HEK293 (cell line): ENCODE data around the gene PCDH9.

Experiments used
- CTCF ChIA-PET: fragments of 350-600 bp; formaldehyde crosslinking; extraction: SDS; loops from one replicate; lab custom pipeline; 2021; ENCODE audit warnings: antibody characterized with exemption; lab: Yijun Ruan, JAX
- POLR2A ChIA-PET: fragments of 300-600 bp; formaldehyde crosslinking; extraction: SDS; loops from one replicate; lab custom pipeline; 2020; ENCODE audit warnings: antibody characterized with exemption, inconsistent platforms; lab: Yijun Ruan, JAX
- H3K27ac ChIP-seq: fragments of 200-500 bp; sonication (Bioruptor generic); 2 replicates; pipeline ENCODE4 v1.5.1; 2014; ENCODE audit warnings: low read depth, low read length, control low read depth, inconsistent platforms; ENCODE audit errors: extremely low read depth
- H3K36me3 ChIP-seq, 2 experiments: fragments of 200-500 bp in 1 of 2; sonication (Bioruptor generic) in 1 of 2; 1 replicate in 1 of 2; 2 replicates in 1 of 2; pipeline ENCODE4 v1.5.1; 2014 to 2017; ENCODE audit warnings: inconsistent platforms in 2 of 2, low read length in 2 of 2; ENCODE audit not compliant: control insufficient read depth in 2 of 2, insufficient read depth in 1 of 2
- H3K4me1 ChIP-seq: fragments of 200-500 bp; sonication (Bioruptor generic); 2 replicates; pipeline ENCODE4 v1.5.1; 2014; ENCODE audit warnings: mild to moderate bottlenecking, low read length, inconsistent platforms; ENCODE audit not compliant: control insufficient read depth, insufficient read depth
- H3K4me3 ChIP-seq: 2 replicates; pipeline ENCODE4 v1.5.1; 2011; ENCODE audit warnings: low read depth, mild to moderate bottlenecking, control low read depth, low read length, moderate library complexity
- H3K9me3 ChIP-seq: fragments of 200-500 bp; sonication (Bioruptor generic); 2 replicates; pipeline ENCODE4 v1.5.1; 2014; ENCODE audit warnings: low read depth, low read length, inconsistent platforms; ENCODE audit not compliant: control insufficient read depth, insufficient read depth
- PRDM2 ChIP-seq: fragments of 450-650 bp; formaldehyde crosslinking; IDR thresholded peaks from 2 replicates; pipeline ENCODE4 v1.5.1; 2016; ENCODE audit warnings: missing biosample characterization, missing genetic modification characterization, borderline replicate concordance
- ZFP37 ChIP-seq: fragments of 450-650 bp; formaldehyde crosslinking; IDR thresholded peaks from 2 replicates; pipeline ENCODE4 v1.5.1; 2016; ENCODE audit warnings: missing biosample characterization, missing genetic modification characterization
- ZNF10 ChIP-seq: fragments of 450-650 bp; formaldehyde crosslinking; IDR thresholded peaks from 2 replicates; pipeline ENCODE4 v1.5.1; 2017; ENCODE audit warnings: missing biosample characterization, missing genetic modification characterization
- ZNF16 ChIP-seq: fragments of 450-650 bp; formaldehyde crosslinking; IDR thresholded peaks from 2 replicates; pipeline ENCODE4 v1.5.1; 2016; ENCODE audit warnings: low read depth, missing biosample characterization, missing genetic modification characterization
- ZNF174 ChIP-seq: fragments of 450-650 bp; formaldehyde crosslinking; IDR thresholded peaks from 2 replicates; pipeline ENCODE4 v1.5.0; 2017; ENCODE audit warnings: missing biosample characterization, mild to moderate bottlenecking, missing genetic modification characterization
- ZNF280D ChIP-seq: fragments of 450-650 bp; formaldehyde crosslinking; IDR thresholded peaks from 2 replicates; pipeline ENCODE4 v1.5.1; 2016; ENCODE audit warnings: missing biosample characterization, missing genetic modification characterization
- ZNF311 ChIP-seq: fragments of 450-650 bp; formaldehyde crosslinking; IDR thresholded peaks from 2 replicates; pipeline ENCODE4 v1.5.1; 2017; ENCODE audit warnings: missing biosample characterization, missing genetic modification characterization, borderline replicate concordance
- ZNF558 ChIP-seq: fragments of 450-650 bp; formaldehyde crosslinking; IDR thresholded peaks from 2 replicates; pipeline ENCODE4 v1.5.1; 2016; ENCODE audit warnings: missing biosample characterization, missing genetic modification characterization
- ZNF600 ChIP-seq: fragments of 450-650 bp; formaldehyde crosslinking; IDR thresholded peaks from 2 replicates; pipeline ENCODE4 v1.5.1; 2016; ENCODE audit warnings: missing biosample characterization, missing genetic modification characterization
- ZNF639 ChIP-seq: fragments of 450-650 bp; formaldehyde crosslinking; IDR thresholded peaks from 2 replicates; pipeline ENCODE4 v1.5.1; 2016; ENCODE audit warnings: missing biosample characterization, missing genetic modification characterization
- ZNF645 ChIP-seq: fragments of 450-650 bp; formaldehyde crosslinking; IDR thresholded peaks from 2 replicates; pipeline ENCODE4; 2016; ENCODE audit warnings: missing biosample characterization, missing genetic modification characterization
- ZNF707 ChIP-seq: fragments of 450-650 bp; formaldehyde crosslinking; IDR thresholded peaks from 2 replicates; pipeline ENCODE4 v1.5.1; 2016; ENCODE audit warnings: missing biosample characterization, missing genetic modification characterization
- ZNF776 ChIP-seq: fragments of 450-650 bp; formaldehyde crosslinking; IDR thresholded peaks from 2 replicates; pipeline ENCODE4 v1.5.0; 2017; ENCODE audit warnings: missing biosample characterization, missing genetic modification characterization, borderline replicate concordance
- ZNF777 ChIP-seq: fragments of 450-650 bp; formaldehyde crosslinking; IDR thresholded peaks from 2 replicates; pipeline ENCODE4 v1.5.1; 2017; ENCODE audit warnings: missing biosample characterization, missing genetic modification characterization, borderline replicate concordance

The PCDH9 gene

GRCh38 chr13:66967811-66968597 lies 262.1 kb downstream of the PCDH9 start:
- Histone ChIP-seq H3K4me1 (no peaks in the 10 kb centered on the region), H3K9me3 (no peaks in the 10 kb centered on the region), H3K27ac (no peak overlapping the region), H3K4me3 (no peak overlapping the region), H3K36me3 (no peaks in the 10 kb centered on the region)
- TF ChIP-seq ZNF776 (tag by site-specific recombination) (no peak), ZNF645 (tag by site-specific recombination) (no peak), ZNF280D (tag by site-specific recombination) (no peak), ZNF16 (tag by site-specific recombination) (no peak), ZNF707 (tag by site-specific recombination) (no peak), ZNF600 (no peak), ZNF639 (tag by site-specific recombination) (no peak), ZNF558 (tag by site-specific recombination) (no peak)
- CTCF ChIA-PET = no interaction called here
- POLR2A ChIA-PET = no interaction called here

GRCh38 chr13:66965181-66965580 lies 265.0 kb downstream of the PCDH9 start:
- Histone ChIP-seq H3K9me3 (no peaks in the 10 kb centered on the region), H3K36me3 (no peaks in the 10 kb centered on the region), H3K4me1 (no peaks in the 10 kb centered on the region), H3K27ac (no peak overlapping the region), H3K4me3 (no peak overlapping the region)
- CTCF ChIA-PET = interaction anchor here (0.7 kb wide), 1 partner anchor 17 kb away, joined by 6 read pairs; no protein-coding TSS in a partner anchor
- POLR2A ChIA-PET = no interaction called here
- TF ChIP-seq ZFP37 (tag by site-specific recombination) (no peak), ZNF311 (no peak), ZNF280D (tag by site-specific recombination) (no peak), ZNF174 (tag by site-specific recombination) (no peak), PRDM2 (tag by site-specific recombination) (no peak), ZNF10 (tag by site-specific recombination) (no peak), ZNF777 (tag by site-specific recombination) (no peak)
